ENCODE data around the gene ZBTB4. TPM values are rescaled to one million over a fixed set of nuclear protein-coding genes. Genes with fewer than 3 reads are reported as not detected.

The ZBTB4 gene
- total and polyA plus RNA-seq, 7 experiments from 2014 or later, result 15.3 to 89.2 (median 49.8) TPM

GRCh38 chr17:7440113-7440833, 39.2 kb downstream of the ZBTB4 start:
- Histone ChIP-seq H3K27me3 (ENCODE audit: control insufficient read depth in 2 of 2, insufficient read depth in 2 of 2, low read length in 2 of 2) (peaks cover 12 to 28% of the 10 kb centered on the region in 2 donors), H3K27ac (ENCODE audit: low read depth, low read length) (no peak overlapping the region), H3K4me3 (ENCODE audit: low read length) (peak overlapping the region; percentile 7), H3K36me3 (ENCODE audit: control insufficient read depth in 2 of 3, insufficient read depth in 3 of 3, low read length in 3 of 3) (no peaks in the 10 kb centered on the region), H3K4me1 (ENCODE audit: control insufficient read depth in 2 of 2, insufficient read depth in 2 of 2, low read length in 2 of 2) (peaks cover 17 to 50% of the 10 kb centered on the region in 2 donors), H3K9me3 (ENCODE audit: control insufficient read depth in 2 of 3, low read length in 3 of 3) (no peaks in the 10 kb centered on the region)
- Mint-ChIP-seq H3K4me1 (peaks cover 27 to 56% (median 43%) of the 10 kb centered on the region in 7 donors), H3K9me3 (peaks cover 0 to 2% (median 0%) of the 10 kb centered on the region in 11 donors), H3K36me3 (peaks cover 0 to 32% (median 0%) of the 10 kb centered on the region in 5 donors), H3K27me3 (peaks cover 38 to 53% (median 49%) of the 10 kb centered on the region in 5 donors), H3K27ac (peak overlapping the region in 3 of 9 donors; percentile 41 to 76 (median 46)), H3K4me3 (peak overlapping the region; percentile 67 to 94 (median 84))
- DNase-seq, result peak in 4 of 9 donors; percentile 11 to 69 (median 32)
- intact Hi-C loops (cut with micrococcal nuclease), result no loop called here
- ChIA-PET CTCF (interaction anchor here (0.8 to 1.5 kb wide), 5 partner anchors 40 to 120 kb away, joined by 3 to 5 read pairs (median 3); partner anchors contain the start of gene ZBTB4), POLR2A (interaction anchor here (0.6 to 7.5 kb wide), 8 partner anchors 11 to 246 kb away, joined by 3 to 79 read pairs (median 3); partner anchors contain the start of genes ACAP1 and POLR2A)
- ATAC-seq, result no peak

- H3K4me3 ChIP-seq (ENCODE audit: low read length), result peak within 1 kb of the TSS; percentile 36
- Mint-ChIP-seq H3K9me3 (peaks cover 0 to 3% (median 0%) of the 10 kb centered on the region in 11 donors), H3K27ac (peak within 1 kb of the TSS; percentile 33 to 76 (median 67)), H3K4me3 (peak within 1 kb of the TSS; percentile 78 to 96 (median 86)), H3K36me3 (peaks cover 0 to 31% (median 0%) of the 10 kb centered on the region in 5 donors), H3K4me1 (peaks cover 28 to 54% (median 46%) of the 10 kb centered on the region in 7 donors), H3K27me3 (peaks cover 35 to 50% (median 46%) of the 10 kb centered on the region in 5 donors)
- intact Hi-C loops (cut with micrococcal nuclease), result loop anchor here (5.0 to 10.0 kb wide), 3 partner anchors 187 to 425 kb away; partner anchors contain the start of genes CTDNEP1 (in 1 of the 2), ELP5 (in 1 of the 2) and RNASEK (in 1 of the 2)
- H3K9me3 ChIP-seq (ENCODE audit: control insufficient read depth in 2 of 3, low read length in 3 of 3), result no peaks in the 10 kb centered on the region
- peaks cover 16 to 47% of the 10 kb centered on the region in 2 donors for H3K4me1 ChIP-seq (ENCODE audit: control insufficient read depth in 2 of 2, insufficient read depth in 2 of 2, low read length in 2 of 2)
- peak within 1 kb of the TSS; percentile 42 for H3K27ac ChIP-seq (ENCODE audit: low read depth, low read length)
- ATAC-seq, result no peak
- CTCF ChIA-PET, result interaction anchor here (0.8 to 5.2 kb wide), 3 partner anchors 84 to 121 kb away, joined by 3 to 67 read pairs (median 5); partner anchors contain the start of genes KCTD11 and TMEM95
- POLR2A ChIA-PET, result interaction anchor here (0.7 to 7.5 kb wide), 7 partner anchors 12 to 150 kb away, joined by 3 to 79 read pairs (median 3); partner anchors contain the start of genes ACAP1, POLR2A and SOX15
- H3K36me3 ChIP-seq (ENCODE audit: control insufficient read depth in 2 of 3, insufficient read depth in 3 of 3, low read length in 3 of 3), result no peaks in the 10 kb centered on the region
- H3K27me3 ChIP-seq (ENCODE audit: control insufficient read depth in 2 of 2, insufficient read depth in 2 of 2, low read length in 2 of 2), result peaks cover 12 to 24% of the 10 kb centered on the region in 2 donors
- DNase-seq, result peak in 1 of 9 donors; percentile 42
These were observed 39.8 kb downstream of the ZBTB4 start, which contains the start of gene FGF11 for GRCh38 chr17:7439462-7440112. Gene FGF11, plus strand, starts transcription at chr17:7439512. Its CDS starts 109 bp downstream, at chr17:7439621.

- Mint-ChIP-seq H3K27me3 (peaks cover 27 to 46% (median 42%) of the 10 kb centered on the region in 5 donors), H3K4me1 (peaks cover 28 to 47% (median 40%) of the 10 kb centered on the region in 7 donors), H3K27ac (peak overlapping the region in 8 of 9 donors; percentile 24 to 76 (median 68)), H3K4me3 (peak overlapping the region; percentile 76 to 96 (median 86)), H3K9me3 (peaks cover 0 to 3% (median 0%) of the 10 kb centered on the region in 11 donors), H3K36me3 (peaks cover 0 to 29% (median 0%) of the 10 kb centered on the region in 5 donors)
- ATAC-seq (no peak), DNase-seq (no peak)
- intact Hi-C loops (cut with micrococcal nuclease), result loop anchor here (5.0 to 10.0 kb wide), 3 partner anchors 187 to 424 kb away; partner anchors contain the start of genes CTDNEP1 (in 1 of the 2), ELP5 (in 1 of the 2) and RNASEK (in 1 of the 2)
- no peak overlapping the region for H3K27ac ChIP-seq (ENCODE audit: low read depth, low read length)
- peaks cover 16 to 47% of the 10 kb centered on the region in 2 donors for H3K4me1 ChIP-seq (ENCODE audit: control insufficient read depth in 2 of 2, insufficient read depth in 2 of 2, low read length in 2 of 2)
- POLR2A ChIA-PET, result interaction anchor here (0.7 to 5.3 kb wide), 10 partner anchors 7 to 248 kb away, joined by 3 to 116 read pairs (median 18); partner anchors contain the start of genes CHRNB1, MPDU1, POLR2A and SLC35G6
- CTCF ChIA-PET, result interaction anchor here (0.7 to 5.2 kb wide), 5 partner anchors 15 to 150 kb away, joined by 3 to 67 read pairs (median 16); partner anchors contain the start of genes KCTD11 and TMEM95
- no peaks in the 10 kb centered on the region for H3K36me3 ChIP-seq (ENCODE audit: control insufficient read depth in 2 of 3, insufficient read depth in 3 of 3, low read length in 3 of 3)
- peaks cover 12 to 17% of the 10 kb centered on the region in 2 donors for H3K27me3 ChIP-seq (ENCODE audit: control insufficient read depth in 2 of 2, insufficient read depth in 2 of 2, low read length in 2 of 2)
- no peaks in the 10 kb centered on the region for H3K9me3 ChIP-seq (ENCODE audit: control insufficient read depth in 2 of 3, low read length in 3 of 3)
- peak overlapping the region; percentile 36 for H3K4me3 ChIP-seq (ENCODE audit: low read length)
These were observed 40.6 kb downstream of the ZBTB4 start for GRCh38 chr17:7438656-7439460.

GRCh38 chr17:7437950-7438614, 41.3 kb downstream of the ZBTB4 start:
- H3K9me3 Mint-ChIP-seq, result peaks cover 0 to 3% (median 0%) of the 10 kb centered on the region in 11 donors
- intact Hi-C loops (cut with micrococcal nuclease), result loop anchor here (1.0 to 10.0 kb wide), 8 partner anchors 40 to 423 kb away; partner anchors contain the start of genes CTDNEP1 (in 1 of the 2), ELP5 (in 1 of the 2), RNASEK (in 1 of the 2) and SENP3 (in 1 of the 2)
- Histone ChIP-seq H3K27me3 (ENCODE audit: control insufficient read depth in 2 of 2, insufficient read depth in 2 of 2, low read length in 2 of 2) (peaks cover 12 to 17% of the 10 kb centered on the region in 2 donors), H3K27ac (ENCODE audit: low read depth, low read length) (peak overlapping the region; percentile 42), H3K4me1 (ENCODE audit: control insufficient read depth in 2 of 2, insufficient read depth in 2 of 2, low read length in 2 of 2) (peaks cover 16 to 47% of the 10 kb centered on the region in 2 donors), H3K36me3 (ENCODE audit: control insufficient read depth in 2 of 3, insufficient read depth in 3 of 3, low read length in 3 of 3) (no peaks in the 10 kb centered on the region), H3K9me3 (ENCODE audit: control insufficient read depth in 2 of 3, low read length in 3 of 3) (no peaks in the 10 kb centered on the region), H3K4me3 (ENCODE audit: low read length) (peak overlapping the region; percentile 36)
- ATAC-seq (no peak), DNase-seq (peak; percentile 36 to 83 (median 54))
- peaks cover 25 to 41% (median 35%) of the 10 kb centered on the region in 5 donors for H3K27me3 Mint-ChIP-seq
- peak overlapping the region in 7 of 9 donors; percentile 33 to 88 (median 83) for H3K27ac Mint-ChIP-seq
- ChIA-PET CTCF (interaction anchor here (0.7 to 5.2 kb wide), 6 partner anchors 15 to 151 kb away, joined by 3 to 67 read pairs (median 10); partner anchors contain the start of genes KCTD11 and TMEM95), POLR2A (interaction anchor here (0.8 to 5.3 kb wide), 10 partner anchors 8 to 249 kb away, joined by 3 to 116 read pairs (median 4); partner anchors contain the start of genes CHRNB1, MPDU1, POLR2A and SLC35G6)
- H3K4me1 Mint-ChIP-seq, result peaks cover 28 to 47% (median 40%) of the 10 kb centered on the region in 7 donors
- peaks cover 0 to 22% (median 0%) of the 10 kb centered on the region in 5 donors for H3K36me3 Mint-ChIP-seq
- H3K4me3 Mint-ChIP-seq, result peak overlapping the region; percentile 76 to 96 (median 86)
